KMS-11 (cell line): ENCODE results near the gene RHBG.

Experiments
- H2AFZ ChIP-seq: fragments of 200-600 bp; sonication (generic); 2 replicates; pipeline ENCODE4 v1.6.1; 2016; ENCODE audit warnings: antibody characterized with exemption, mixed run types, low read depth
- H3K27ac ChIP-seq: fragments of 200-600 bp; sonication (generic); 2 replicates; pipeline ENCODE4 v1.6.1; 2016; ENCODE audit warnings: mild to moderate bottlenecking, mixed run types
- H3K27me3 ChIP-seq: fragments of 200-600 bp; sonication (generic); 2 replicates; pipeline ENCODE4 v1.6.1; 2017; ENCODE audit warnings: mild to moderate bottlenecking, low read depth, mixed run types, moderate library complexity; ENCODE audit not compliant: insufficient read depth
- H3K36me3 ChIP-seq: fragments of 200-600 bp; sonication (generic); 2 replicates; pipeline ENCODE4 v1.6.1; 2017; ENCODE audit warnings: mild to moderate bottlenecking, mixed run types; ENCODE audit not compliant: insufficient read depth
- H3K4me1 ChIP-seq: fragments of 200-600 bp; sonication (generic); 2 replicates; pipeline ENCODE4 v1.6.1; 2016; ENCODE audit warnings: mild to moderate bottlenecking, low read depth, mixed run types; ENCODE audit not compliant: poor library complexity, severe bottlenecking
- H3K4me2 ChIP-seq: fragments of 200-600 bp; sonication (generic); 2 replicates; pipeline ENCODE4 v1.7.0; 2016; ENCODE audit warnings: mild to moderate bottlenecking, mixed run types
- H3K4me3 ChIP-seq: fragments of 200-600 bp; sonication (generic); IDR thresholded peaks from 2 replicates; pipeline ENCODE4 v1.6.1; 2017; ENCODE audit warnings: low read depth, low read length, mixed read lengths; ENCODE audit not compliant: insufficient read depth
- H3K79me2 ChIP-seq: fragments of 200-600 bp; sonication (generic); 2 replicates; pipeline ENCODE4 v1.6.1; 2016; ENCODE audit warnings: low read depth, mixed run types; ENCODE audit not compliant: insufficient read depth
- H3K9ac ChIP-seq: fragments of 200-600 bp; sonication (generic); 2 replicates; pipeline ENCODE4 v1.6.1; 2016; ENCODE audit warnings: mild to moderate bottlenecking, mixed run types
- H4K20me1 ChIP-seq: fragments of 200-600 bp; sonication (generic); 2 replicates; pipeline ENCODE4 v1.6.1; 2016; ENCODE audit warnings: mild to moderate bottlenecking, mixed run types; ENCODE audit not compliant: insufficient read depth
- CTCF ChIP-seq: fragments of 200-600 bp; sonication (generic); conservative IDR thresholded peaks from 2 replicates; pipeline ENCODE4 v1.6.1; 2017; ENCODE audit warnings: low read depth, mild to moderate bottlenecking, antibody characterized with exemption, low read length, moderate library complexity, mixed read lengths

RHBG gene

DNA sequence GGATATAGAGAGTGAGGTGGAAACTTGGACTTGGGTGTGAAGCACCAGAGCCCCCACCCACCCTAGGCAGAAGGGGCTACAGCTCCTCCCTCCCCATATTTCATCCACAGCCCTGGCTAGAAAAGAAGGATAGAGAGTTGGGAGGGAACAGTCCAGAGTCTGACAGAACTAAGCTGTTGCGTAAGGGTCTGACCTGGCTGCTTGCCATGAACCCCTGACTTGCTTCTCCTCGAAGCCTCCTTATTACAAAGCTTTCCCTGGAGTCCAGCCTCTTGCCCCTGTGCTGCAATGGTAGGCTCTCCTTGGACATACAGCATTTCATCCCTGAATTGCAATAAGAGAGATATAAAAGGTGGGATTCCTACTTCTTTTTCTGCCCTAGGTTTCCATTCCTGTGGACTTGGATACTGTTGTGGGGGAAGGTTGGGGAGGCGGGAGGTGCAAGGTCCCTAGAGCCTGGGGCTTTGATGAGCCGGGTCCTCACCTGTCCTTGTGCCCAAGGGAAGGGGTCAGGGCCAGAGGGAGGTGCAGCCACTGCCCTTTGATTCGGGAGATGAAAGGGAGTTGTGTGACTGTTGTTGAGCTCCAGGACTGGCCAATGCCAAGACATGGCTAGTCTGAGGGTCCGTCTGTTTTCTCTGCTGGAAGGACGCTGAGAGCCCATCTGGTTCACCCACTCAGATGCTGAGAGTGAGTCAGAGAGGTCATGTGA is 2.7 kb downstream of the RHBG start:
- Histone ChIP-seq H3K36me3 (no peaks in the 10 kb centered on the region), H3K27ac (no peak overlapping the region), H3K79me2 (no peaks in the 10 kb centered on the region), H3K4me1 (no peaks in the 10 kb centered on the region), H4K20me1 (no peaks in the 10 kb centered on the region), H3K4me3 (no peak overlapping the region), H2AFZ (no peak overlapping the region), H3K4me2 (no peak overlapping the region), H3K9ac (no peak overlapping the region), H3K27me3 (peaks cover 99% of the 10 kb centered on the region)
- no peak for TF ChIP-seq CTCF

DNA sequence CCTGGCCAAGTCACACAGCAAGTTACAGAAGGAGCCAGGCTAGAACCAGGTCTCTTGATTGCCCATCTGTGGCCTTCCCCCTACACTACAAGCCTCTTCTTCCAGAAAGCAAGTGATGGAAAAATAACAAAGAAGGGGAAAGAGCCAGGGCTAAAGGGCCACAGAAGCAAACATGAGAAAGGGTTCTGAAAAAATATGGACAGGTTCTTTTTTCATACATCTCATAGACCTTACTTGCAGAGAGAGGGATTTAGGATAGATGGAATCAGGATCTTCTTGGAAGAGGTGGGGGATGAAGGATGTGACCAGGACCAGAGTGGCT is 3.2 kb downstream of the RHBG start:
- H2AFZ ChIP-seq: no peak overlapping the region
- H3K9ac ChIP-seq: no peak overlapping the region
- H3K27me3 ChIP-seq: peaks cover 98% of the 10 kb centered on the region
- H3K27ac ChIP-seq: no peak overlapping the region
- no peaks in the 10 kb centered on the region for H3K4me1 ChIP-seq
- H3K36me3 ChIP-seq: no peaks in the 10 kb centered on the region
- TF ChIP-seq CTCF: no peak
- no peak overlapping the region for H3K4me2 ChIP-seq
- H4K20me1 ChIP-seq: no peaks in the 10 kb centered on the region
- no peak overlapping the region for H3K4me3 ChIP-seq
- H3K79me2 ChIP-seq: no peaks in the 10 kb centered on the region

GRCh38 chr1:156372876-156373275 is 3.9 kb downstream of the RHBG start:
- no peaks in the 10 kb centered on the region for H4K20me1 ChIP-seq
- no peak overlapping the region for H3K4me3 ChIP-seq
- no peak overlapping the region for H3K9ac ChIP-seq
- H3K4me1 ChIP-seq: no peaks in the 10 kb centered on the region
- no peak overlapping the region for H3K4me2 ChIP-seq
- TF ChIP-seq CTCF: no peak
- H3K36me3 ChIP-seq: no peaks in the 10 kb centered on the region
- H3K27ac ChIP-seq: no peak overlapping the region
- no peak overlapping the region for H2AFZ ChIP-seq
- H3K79me2 ChIP-seq: no peaks in the 10 kb centered on the region
- peaks cover 97% of the 10 kb centered on the region for H3K27me3 ChIP-seq

DNA sequence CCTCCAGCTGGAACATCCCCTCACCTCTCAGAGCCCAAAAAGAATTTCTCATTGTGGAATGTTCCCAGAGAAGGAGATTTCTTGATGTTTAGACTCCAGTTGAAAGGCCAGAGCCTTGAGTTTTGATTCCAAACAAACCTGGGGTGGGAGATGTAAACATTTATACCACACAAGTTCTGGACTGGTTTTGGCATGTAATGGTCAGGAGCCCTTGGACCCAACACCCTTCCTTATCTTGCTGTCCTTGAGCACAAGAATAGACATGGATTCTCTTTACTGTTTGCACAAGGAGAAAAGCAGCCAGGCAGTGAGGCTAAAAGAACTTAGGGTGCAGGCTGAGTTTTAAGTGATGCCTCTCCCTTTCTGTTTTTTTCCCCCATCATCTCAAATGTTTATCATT is 4.5 kb downstream of the RHBG start:
- Histone ChIP-seq H4K20me1 (no peaks in the 10 kb centered on the region), H3K9ac (no peak overlapping the region), H3K4me2 (no peak overlapping the region), H3K36me3 (no peaks in the 10 kb centered on the region), H3K4me1 (no peaks in the 10 kb centered on the region), H2AFZ (no peak overlapping the region), H3K27me3 (peaks cover 91% of the 10 kb centered on the region), H3K27ac (no peak overlapping the region), H3K79me2 (no peaks in the 10 kb centered on the region), H3K4me3 (no peak overlapping the region)
- no peak for TF ChIP-seq CTCF
